Heart left ventricle (tissue), 16 donors: ENCODE measurements around the gene TRRAP. TPM values are rescaled to one million over a fixed set of nuclear protein-coding genes. Genes with fewer than 3 reads are reported as not detected.

Experiments used
- ATAC-seq, 4 donors: fragments of 200-7000 bp; cut with Tn5 transposase; one replicate each; pipeline ENCODE4 v1.9.1; 2020 to 2022; ENCODE audit warnings: moderate library complexity in 4 of 4, mild to moderate bottlenecking in 3 of 4, moderate number of reproducible peaks in 1 of 4
- DNase-seq, 5 donors: peaks; one replicate each; pipeline ENCODE4 v3.0.0-alpha.2; 2020
- H3K27ac ChIP-seq, 12 donors: fragments of 200-600 bp; sonication (generic) in 4 of 12; one replicate each; pipeline versions ENCODE4 v1.5.0 to v1.8.0; 2016 to 2022; ENCODE audit warnings: mild to moderate bottlenecking in 2 of 12
- H3K27me3 ChIP-seq, 9 donors: fragments of 200-600 bp; sonication (generic) in 2 of 9; one replicate each; pipeline versions ENCODE4 v1.5.1 to v1.8.0; 2016 to 2022; ENCODE audit warnings: mild to moderate bottlenecking in 3 of 9
- H3K36me3 ChIP-seq, 9 donors: fragments of 200-600 bp; sonication (generic) in 2 of 9; one replicate each; pipeline versions ENCODE4 v1.5.0 to v1.8.0; 2018 to 2022; ENCODE audit warnings: mild to moderate bottlenecking in 2 of 9
- H3K4me1 ChIP-seq, 12 donors: fragments of 200-600 bp; sonication (generic) in 4 of 12; one replicate each; pipeline versions ENCODE4 v1.5.0 to v1.8.0; 2016 to 2022; ENCODE audit warnings: mild to moderate bottlenecking in 3 of 12
- H3K4me3 ChIP-seq, 12 donors: fragments of 200-600 bp; sonication (generic) in 4 of 12; one replicate each; pipeline versions ENCODE4 v1.5.0 to v1.8.0; 2017 to 2022; ENCODE audit warnings: mild to moderate bottlenecking in 9 of 12, moderate library complexity in 4 of 12
- H3K9me3 ChIP-seq, 12 donors: fragments of 200-600 bp; sonication (generic) in 4 of 12; one replicate each; pipeline versions ENCODE4 v1.5.0 to v1.8.0; 2016 to 2022; ENCODE audit warnings: mild to moderate bottlenecking in 1 of 12
- POLR2A ChIP-seq, 2 donors: fragments of 450-650 bp; IDR thresholded peaks; one replicate each; pipeline ENCODE4 v1.6.1; 2017; ENCODE audit warnings: antibody characterized with exemption in 2 of 2, mild to moderate bottlenecking in 2 of 2, moderate library complexity in 2 of 2
- WGBS, 4 donors: extraction: QIAGEN DNeasy Blood & Tissue Kit in 2 of 4; methylation state at CpG; one replicate each; pipeline versions ENCODE4 v1.1.5 to v1.1.7; 2013 to 2018; 5-methylcytosine and 5-hydroxymethylcytosine counted together
- intact Hi-C, 10 donors: fragments of 100-400 bp; cut with DNase I; formaldehyde crosslinking; loops; one replicate each; pipeline versions ENCODE4 v1.11.1 to v1.14.2; 2022
- polyA plus RNA-seq, 2 donors: library from polyadenylated mRNA; stranded (reverse); fragments of 200-250 nt; gene quantifications; one replicate each; pipeline ENCODE4 v1.2.3, GENCODE V29; 2013
- total RNA-seq, 9 donors: library from RNA; depleted of rRNA in 2 of 9; stranded (reverse); fragments of >200 nt in 2 of 9; fragmentation: NEBNext Ultra II Directional in 3 of 9; extraction: Animal tissue kit (Norgen Biotek cat#: 25700) in 3 of 9; gene quantifications; one replicate each; pipeline versions ENCODE4 v1.1.0 to v1.2.4, GENCODE V29; 2016 to 2023
- TF ChIP-seq, protein P1 (sequence below), 12 donors: fragments of 200-600 bp; sonication (generic) in 4 of 12; IDR thresholded peaks; one replicate each; pipeline versions ENCODE4 v1.5.0 to v1.8.0; 2018 to 2022; ENCODE audit warnings: antibody characterized with exemption in 12 of 12, mild to moderate bottlenecking in 5 of 12
- donor health status: ischemic (EF 13 %, LVEDD 7.1; RV severe dilation, severe dysfunction).
- donor health status: healthy with polysubstance abuse.
- donor health status: DM: no; HTN: yes; CAD: no.
- donor health status: DM: no; HTN: no; CAD: no.
- donor health status: ischemic (EF 25% LVEDD 6.9; RV normal size, moderate dysfunction).
- donor health status: ischemic (EF 25% LVEDD 5.7; RV mildly dilated, moderate dysfunction).
- donor health status: healthy.
- donor health status: DM: yes; HTN: yes; CAD: no.
- donor health status: ischemic (EF 35%, LVEDD 5.7; RV mildly dilated, moderate dysfunction).
- donor health status: nonischemic (EF 11% LVEDD 7.7; RV severe dilation, severe dysfunction).
- donor health status: DM: yes; HTN: yes; CAD: no.
- donor health status: PGD.
- donor health status: ischemic (EF 29% LVEDD 5.4; RV normal size, mild dysfunction).
- donor health status: nonischemic (EF 23%, LVEDD 6.1; RV moderate dilation, normal function).

Gene TRRAP
- total and polyA plus RNA-seq, 11 donors = 9.2 to 29.6 (median 21.6) TPM

GRCh38 chr7:98833022-98833421, 45.3 kb upstream of the TRRAP start:
- H3K4me3 ChIP-seq = no peak overlapping the region
- H3K36me3 ChIP-seq = no peaks in the 10 kb centered on the region
- H3K9me3 ChIP-seq = no peaks in the 10 kb centered on the region
- H3K27me3 ChIP-seq = peaks cover 0 to 10% (median 0%) of the 10 kb centered on the region in 9 donors
- ATAC-seq = no peak
- WGBS, 4 donors = 79 to 90% (median 87%) methylated on average over 2 of the region's 2 CpGs
- intact Hi-C loops = loop anchor here in 1 of 10 donors (10.0 kb wide), 1 partner anchor 548 kb away; the partner anchor contains the start of gene BRI3
- TF ChIP-seq, protein P1, sequence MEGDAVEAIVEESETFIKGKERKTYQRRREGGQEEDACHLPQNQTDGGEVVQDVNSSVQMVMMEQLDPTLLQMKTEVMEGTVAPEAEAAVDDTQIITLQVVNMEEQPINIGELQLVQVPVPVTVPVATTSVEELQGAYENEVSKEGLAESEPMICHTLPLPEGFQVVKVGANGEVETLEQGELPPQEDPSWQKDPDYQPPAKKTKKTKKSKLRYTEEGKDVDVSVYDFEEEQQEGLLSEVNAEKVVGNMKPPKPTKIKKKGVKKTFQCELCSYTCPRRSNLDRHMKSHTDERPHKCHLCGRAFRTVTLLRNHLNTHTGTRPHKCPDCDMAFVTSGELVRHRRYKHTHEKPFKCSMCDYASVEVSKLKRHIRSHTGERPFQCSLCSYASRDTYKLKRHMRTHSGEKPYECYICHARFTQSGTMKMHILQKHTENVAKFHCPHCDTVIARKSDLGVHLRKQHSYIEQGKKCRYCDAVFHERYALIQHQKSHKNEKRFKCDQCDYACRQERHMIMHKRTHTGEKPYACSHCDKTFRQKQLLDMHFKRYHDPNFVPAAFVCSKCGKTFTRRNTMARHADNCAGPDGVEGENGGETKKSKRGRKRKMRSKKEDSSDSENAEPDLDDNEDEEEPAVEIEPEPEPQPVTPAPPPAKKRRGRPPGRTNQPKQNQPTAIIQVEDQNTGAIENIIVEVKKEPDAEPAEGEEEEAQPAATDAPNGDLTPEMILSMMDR (IDR thresholded peaks at IDR 0.05) = no peak
- no peak for TF ChIP-seq POLR2A (IDR thresholded peaks at IDR 0.05)
- no peak overlapping the region for H3K27ac ChIP-seq
- DNase-seq = no peak
- H3K4me1 ChIP-seq = peaks cover 0 to 7% (median 0%) of the 10 kb centered on the region in 12 donors

DNA sequence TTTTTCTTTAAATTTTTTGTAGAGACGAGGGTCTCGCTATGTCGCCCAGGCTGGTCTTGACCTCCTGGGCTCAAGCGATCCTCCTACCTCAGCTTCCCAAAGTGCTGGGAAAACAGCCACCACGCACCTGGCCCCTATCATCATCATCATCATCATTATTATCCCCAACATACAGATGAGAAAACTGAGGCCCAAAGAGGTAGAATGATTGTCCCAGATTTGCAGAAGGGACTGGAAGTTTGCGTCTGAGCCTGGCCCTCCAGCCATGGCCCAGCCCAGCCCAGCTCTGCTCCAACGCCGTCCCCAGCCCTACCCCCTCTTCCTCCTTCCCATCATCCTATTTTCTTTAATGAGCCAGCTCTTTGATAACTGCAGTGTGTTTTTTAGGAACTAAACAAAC, 43.4 kb upstream of the TRRAP start:
- DNase-seq = no peak
- no peak for ATAC-seq
- H3K4me1 ChIP-seq = peaks cover 0 to 7% (median 0%) of the 10 kb centered on the region in 12 donors
- WGBS, 4 donors = 72 to 81% (median 75%) methylated on average over 8 of the region's 8 CpGs
- no peaks in the 10 kb centered on the region for H3K9me3 ChIP-seq
- intact Hi-C loops = loop anchor here in 5 of 10 donors (5.0 to 10.0 kb wide), 4 partner anchors 58 to 550 kb away; partner anchors contain the start of gene BRI3 (in 1 of the 5)
- peaks cover 0 to 12% (median 0%) of the 10 kb centered on the region in 9 donors for H3K27me3 ChIP-seq
- TF ChIP-seq, protein P1 (IDR thresholded peaks at IDR 0.05) = no peak
- TF ChIP-seq POLR2A (IDR thresholded peaks at IDR 0.05) = no peak
- H3K36me3 ChIP-seq = no peaks in the 10 kb centered on the region
- H3K4me3 ChIP-seq = no peak overlapping the region
- no peak overlapping the region for H3K27ac ChIP-seq

- Histone ChIP-seq H3K4me3 (no peak overlapping the region), H3K27me3 (peaks cover 0 to 12% (median 0%) of the 10 kb centered on the region in 9 donors), H3K4me1 (peaks cover 0 to 4% (median 0%) of the 10 kb centered on the region in 12 donors), H3K27ac (no peak overlapping the region), H3K36me3 (no peaks in the 10 kb centered on the region), H3K9me3 (no peaks in the 10 kb centered on the region)
- no peak for TF ChIP-seq POLR2A (IDR thresholded peaks at IDR 0.05)
- TF ChIP-seq, protein P1 (IDR thresholded peaks at IDR 0.05) = peak; percentile 40 to 62 (median 54)
- ATAC-seq (peak in 2 of 4 donors; percentile 42 to 51), DNase-seq (peak in 1 of 5 donors; percentile 32)
- intact Hi-C loops = loop anchor here in 5 of 10 donors (1.0 to 10.0 kb wide), 5 partner anchors 60 to 552 kb away; partner anchors contain the start of gene BRI3 (in 1 of the 5)
- WGBS, 4 donors = 32 to 40% (median 34%) methylated on average over 10 of the region's 10 CpGs
Observed at GRCh38 chr7:98836811-98837629, 41.3 kb upstream of the TRRAP start.

GRCh38 chr7:98837630-98837972, 40.7 kb upstream of the TRRAP start:
- no peak for TF ChIP-seq POLR2A (IDR thresholded peaks at IDR 0.05)
- TF ChIP-seq, protein P1 (IDR thresholded peaks at IDR 0.05) = no peak
- no peak for ATAC-seq
- no peak for DNase-seq
- H3K27ac ChIP-seq = no peak overlapping the region
- H3K4me3 ChIP-seq = no peak overlapping the region
- H3K27me3 ChIP-seq = peaks cover 0 to 12% (median 0%) of the 10 kb centered on the region in 9 donors
- H3K36me3 ChIP-seq = no peaks in the 10 kb centered on the region
- WGBS, 4 donors = 75 to 84% (median 79%) methylated on average over 5 of the region's 5 CpGs
- peaks cover 0 to 4% (median 0%) of the 10 kb centered on the region in 12 donors for H3K4me1 ChIP-seq
- H3K9me3 ChIP-seq = no peaks in the 10 kb centered on the region
- intact Hi-C loops = loop anchor here in 5 of 10 donors (1.0 to 10.0 kb wide), 5 partner anchors 60 to 553 kb away; partner anchors contain the start of gene BRI3 (in 1 of the 5)
